Activated CD4-positive, alpha-beta T cell treated with anti-CD3 and anti-CD28 coated beads, Interleukin-2, amount 10 ng/mL, durations not matched to agents 7 days and 5 days (primary cell): ENCODE measurements around the gene PRR19. TPM values are rescaled to one million over a fixed set of nuclear protein-coding genes. Genes with fewer than 3 reads are reported as not detected.

Experiments used
- CTCF ChIA-PET: fragments of 350-600 bp; sonication (Branson Sonifier 250); formaldehyde crosslinking; loops from one replicate; lab custom pipeline; 2021; ENCODE audit warnings: antibody characterized with exemption; lab: Charles Lee
- POLR2A ChIA-PET: fragments of 350-600 bp; sonication (Branson Sonifier 250); formaldehyde crosslinking; loops from one replicate; lab custom pipeline; 2021; ENCODE audit warnings: antibody characterized with exemption; lab: Charles Lee
- DNase-seq: peaks from one replicate; pipeline ENCODE4 v3.0.0-alpha.2; 2020
- H3K27ac Mint-ChIP-seq: one replicate; pipeline ENCODE4 v1.8.0; 2021; ENCODE audit warnings: mild to moderate bottlenecking, moderate library complexity, mixed read lengths
- H3K27me3 Mint-ChIP-seq: one replicate; pipeline ENCODE4 v1.8.0; 2021; ENCODE audit warnings: mixed read lengths
- H3K36me3 Mint-ChIP-seq: one replicate; pipeline ENCODE4 v1.8.0; 2021; ENCODE audit warnings: low read depth, mixed read lengths
- H3K4me1 Mint-ChIP-seq: one replicate; pipeline ENCODE4 v1.8.0; 2021; ENCODE audit warnings: mixed read lengths
- H3K4me3 Mint-ChIP-seq: one replicate; pipeline ENCODE4 v1.8.0; 2021; ENCODE audit warnings: mild to moderate bottlenecking, moderate library complexity, mixed read lengths
- H3K9me3 Mint-ChIP-seq: one replicate; pipeline ENCODE4 v1.8.0; 2021; ENCODE audit warnings: mixed read lengths
- microRNA-seq: library from miRNA; unstranded; fragments of <30 nt; microRNA quantifications from one replicate; pipeline ENCODE4 v1.2.0, GENCODE V29; 2021; ENCODE audit warnings: borderline microRNAs expressed, borderline replicate concordance
- total RNA-seq, 2 experiments: library from RNA; stranded (reverse); gene quantifications; one replicate each; pipeline ENCODE4 v1.2.3, GENCODE V29; 2021

Gene PRR19
- total RNA-seq, 2 experiments from 2014 or later: 0.54 to 0.62 TPM

GRCh38 chr19:42355896-42356295 lies 54.0 kb downstream of the PRR19 start:
- no peaks in the 10 kb centered on the region for H3K27me3 Mint-ChIP-seq

GRCh38 chr19:42356686-42357085 lies 54.8 kb downstream of the PRR19 start:
- Mint-ChIP-seq H3K36me3 (no peaks in the 10 kb centered on the region), H3K4me1 (no peaks in the 10 kb centered on the region), H3K27me3 (no peaks in the 10 kb centered on the region), H3K9me3 (no peaks in the 10 kb centered on the region), H3K4me3 (no peak overlapping the region), H3K27ac (no peak overlapping the region)
- ChIA-PET CTCF (no interaction called here), POLR2A (no interaction called here)
- DNase-seq: no peak

More at GRCh38 chr19:42355896-42356295, 54.0 kb downstream of the PRR19 start:
- no peak for DNase-seq
- no peak overlapping the region for H3K4me3 Mint-ChIP-seq
- H3K9me3 Mint-ChIP-seq: no peaks in the 10 kb centered on the region
- no peaks in the 10 kb centered on the region for H3K36me3 Mint-ChIP-seq
- H3K4me1 Mint-ChIP-seq: no peaks in the 10 kb centered on the region
- ChIA-PET POLR2A (no interaction called here), CTCF (no interaction called here)
- no peak overlapping the region for H3K27ac Mint-ChIP-seq

GRCh38 chr19:42357290-42357689 lies 55.4 kb downstream of the PRR19 start:
- no peaks in the 10 kb centered on the region for H3K27me3 Mint-ChIP-seq
- no peaks in the 10 kb centered on the region for H3K36me3 Mint-ChIP-seq
- ChIA-PET CTCF (no interaction called here), POLR2A (no interaction called here)
- no peak overlapping the region for H3K27ac Mint-ChIP-seq
- H3K4me3 Mint-ChIP-seq: no peak overlapping the region
- H3K9me3 Mint-ChIP-seq: no peaks in the 10 kb centered on the region
- no peaks in the 10 kb centered on the region for H3K4me1 Mint-ChIP-seq
- DNase-seq: no peak

Small RNA genes within 50 kb of the gene (microRNA-seq; reads per million reads assigned to microRNA genes)
- gene MIR8077: not detected

Other genes starting within 250 kb of the PRR19 start
- gene GRIK5, start 231.9 kb upstream of the PRR19 start, total RNA-seq: under 1 TPM; 0.65 to 0.79 TPM
- 10 to 100 TPM; 14.1 to 15.8 TPM for gene ZNF574, start 226.0 kb upstream of the PRR19 start, total RNA-seq
- gene POU2F2, start 169.7 kb upstream of the PRR19 start, total RNA-seq: 10 to 100 TPM; 19.6 to 22.9 TPM
- gene DEDD2, start 84.5 kb upstream of the PRR19 start, total RNA-seq: 10 to 100 TPM; 37.2 to 42.4 TPM
- 10 to 100 TPM; 18.0 to 18.5 TPM for gene ZNF526, start 81.8 kb upstream of the PRR19 start, total RNA-seq
- gene GSK3A, start 59.5 kb upstream of the PRR19 start, total RNA-seq: 10 to 100 TPM; 42.7 to 53.4 TPM
- gene ERF, start 47.0 kb upstream of the PRR19 start, total RNA-seq: 10 to 100 TPM; 56.5 to 57.9 TPM
- 10 to 100 TPM; 69.3 to 81.0 TPM for gene CIC, start 32.9 kb upstream of the PRR19 start, total RNA-seq
- gene PAFAH1B3, start 492 bp downstream of the PRR19 start, total RNA-seq: 10 to 100 TPM; 43.5 to 46.6 TPM
- not detected for gene TMEM145, start 11.2 kb downstream of the PRR19 start, total RNA-seq
- 1 to 10 TPM; 3.3 to 3.7 TPM for gene MEGF8, start 23.5 kb downstream of the PRR19 start, total RNA-seq
- gene CNFN, start 88.2 kb downstream of the PRR19 start, total RNA-seq: not detected
- 10 to 100 TPM; 27.7 to 29.5 TPM for gene LIPE, start 125.3 kb downstream of the PRR19 start, total RNA-seq
- not detected for gene CXCL17, start 140.8 kb downstream of the PRR19 start, total RNA-seq
- gene CEACAM1, start 226.3 kb downstream of the PRR19 start, total RNA-seq: 10 to 100 TPM; 21.0 to 22.2 TPM